Ectodermal cell (in vitro differentiated cells): Measurements from ENCODE around the gene TRMT1L.
A peak's percentile ranks its signal among the peaks of the same experiment; 100 is the strongest.

Source experiments
- H3K27ac ChIP-seq: 2 replicates; pipeline ENCODE4 v1.7.0; 2013; ENCODE audit warnings: mild to moderate bottlenecking, low read depth, low read length; ENCODE audit not compliant: insufficient read depth, poor library complexity, severe bottlenecking
- H3K27me3 ChIP-seq: 2 replicates; pipeline ENCODE4 v1.7.0; 2013; ENCODE audit warnings: mild to moderate bottlenecking, low read length; ENCODE audit not compliant: insufficient read depth, control insufficient read depth, poor library complexity, severe bottlenecking
- H3K36me3 ChIP-seq: one replicate; pipeline ENCODE4 v1.7.0; 2013; ENCODE audit warnings: low read length; ENCODE audit not compliant: control insufficient read depth, insufficient read depth
- H3K4me1 ChIP-seq: one replicate; pipeline ENCODE4 v1.7.0; 2013; ENCODE audit warnings: low read length; ENCODE audit not compliant: control insufficient read depth, insufficient read depth
- H3K4me3 ChIP-seq: 2 replicates; pipeline ENCODE4 v1.7.0; 2013; ENCODE audit warnings: low read depth, low read length, control low read depth; ENCODE audit not compliant: insufficient read depth
- H3K9me3 ChIP-seq: 2 replicates; pipeline ENCODE4 v1.7.0; 2013; ENCODE audit warnings: mild to moderate bottlenecking, low read length, moderate library complexity; ENCODE audit not compliant: control insufficient read depth
- WGBS, 2 experiments: methylation state at CpG; one replicate each; pipeline ENCODE4 v1.1.7; 2013; ENCODE audit warnings: missing lambda C conversion rate in 2 of 2; 5-methylcytosine and 5-hydroxymethylcytosine counted together

Gene TRMT1L

DNA sequence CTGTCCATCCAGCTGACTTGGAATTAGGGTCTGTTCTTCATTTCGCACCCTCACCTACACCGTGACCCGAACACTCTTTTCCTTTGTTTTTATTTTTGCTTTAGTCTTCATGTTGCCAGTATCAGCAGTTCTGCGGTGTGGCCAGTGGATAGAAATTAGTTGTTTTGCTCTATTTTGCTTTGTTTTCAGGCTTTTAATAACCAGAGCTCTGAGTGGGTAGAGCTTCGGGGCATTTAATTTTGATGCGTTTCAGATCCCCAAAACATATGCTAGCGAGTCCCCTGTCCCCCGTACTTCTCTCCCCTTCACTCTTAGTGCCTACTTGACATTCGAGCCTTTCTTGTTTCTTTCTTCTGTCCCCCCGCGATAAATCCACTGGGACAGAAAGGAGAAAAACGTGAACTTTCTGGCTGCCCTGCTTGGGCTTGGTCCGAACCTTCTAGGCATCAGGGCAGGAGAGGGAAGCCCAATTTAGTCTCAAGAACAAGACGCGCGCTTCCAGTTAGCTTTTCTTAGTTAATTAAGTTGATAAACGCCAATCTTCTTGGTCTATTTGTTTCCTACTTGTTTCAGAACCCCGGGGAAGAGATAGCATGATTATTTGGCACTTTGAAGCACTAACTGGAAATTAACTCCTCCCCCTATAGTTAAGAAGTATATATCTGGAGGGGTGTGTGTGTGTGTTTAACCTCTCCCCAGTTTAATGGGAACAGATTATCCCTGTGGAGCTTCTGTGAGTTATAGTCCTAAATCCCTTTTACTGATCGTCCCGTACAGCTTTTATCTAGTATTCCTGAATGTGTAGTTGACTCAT is 1.1 kb upstream of the TRMT1L start:
- Histone ChIP-seq H3K4me3 (peak overlapping the region; percentile 90), H3K27me3 (peaks cover 4% of the 10 kb centered on the region), H3K36me3 (no peaks in the 10 kb centered on the region), H3K4me1 (no peaks in the 10 kb centered on the region), H3K9me3 (no peaks in the 10 kb centered on the region), H3K27ac (no peak overlapping the region)
- 8 to 9% methylated on average over 18 to 20 of the region's 20 CpGs for WGBS, 2 experiments

- H3K9me3 ChIP-seq, result no peaks in the 10 kb centered on the region
- peak overlapping the region; percentile 92 for H3K27ac ChIP-seq
- H3K36me3 ChIP-seq, result no peaks in the 10 kb centered on the region
- H3K4me3 ChIP-seq, result peak overlapping the region; percentile 90
- no peaks in the 10 kb centered on the region for H3K4me1 ChIP-seq
- 0% methylated on average over 30 of the region's 30 CpGs for WGBS, 2 experiments
- peaks cover 4% of the 10 kb centered on the region for H3K27me3 ChIP-seq
These were observed 382 bp downstream of the TRMT1L start for GRCh38 chr1:185156288-185156853.

DNA sequence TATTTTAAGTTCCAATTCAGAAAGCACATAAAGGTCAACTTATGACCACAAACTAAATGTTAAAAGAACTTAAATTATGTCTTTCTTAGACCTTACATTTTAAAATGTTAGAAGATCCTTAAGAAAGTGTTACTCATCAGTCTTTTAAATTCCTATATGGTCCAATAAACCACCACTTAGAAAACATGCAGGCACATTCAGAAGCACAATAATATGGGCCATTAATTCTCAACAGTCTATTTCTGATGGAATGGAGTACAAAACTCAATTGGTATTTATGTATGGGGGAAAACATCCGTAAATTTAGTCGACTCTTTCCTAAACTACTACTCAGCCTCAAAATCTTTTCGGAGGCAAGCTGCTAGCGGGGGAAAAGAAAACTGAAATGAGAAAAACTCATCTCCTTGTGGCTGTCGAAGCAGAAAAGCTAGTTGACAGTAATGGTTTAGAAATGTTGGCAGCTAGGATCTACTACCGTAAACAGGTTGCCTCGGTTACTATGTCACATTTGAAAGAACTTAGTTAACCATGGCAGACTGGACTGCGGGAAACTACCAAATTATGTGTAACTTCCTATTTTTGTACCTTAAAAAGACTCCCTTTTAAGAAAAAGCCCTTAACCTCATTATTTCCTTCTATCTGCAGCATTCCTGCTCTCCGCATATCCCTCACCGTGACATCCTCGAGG is 1.0 kb downstream of the TRMT1L start:
- 27 to 38% methylated on average over 9 to 11 of the region's 11 CpGs for WGBS, 2 experiments
- H3K36me3 ChIP-seq, result no peaks in the 10 kb centered on the region
- peak overlapping the region; percentile 90 for H3K4me3 ChIP-seq
- H3K27me3 ChIP-seq, result peaks cover 4% of the 10 kb centered on the region
- no peaks in the 10 kb centered on the region for H3K4me1 ChIP-seq
- no peak overlapping the region for H3K27ac ChIP-seq
- no peaks in the 10 kb centered on the region for H3K9me3 ChIP-seq

GRCh38 chr1:185154912-185155513 is 1.7 kb downstream of the TRMT1L start:
- H3K27ac ChIP-seq, result no peak overlapping the region
- H3K27me3 ChIP-seq, result peaks cover 4% of the 10 kb centered on the region
- H3K36me3 ChIP-seq, result no peaks in the 10 kb centered on the region
- no peaks in the 10 kb centered on the region for H3K9me3 ChIP-seq
- WGBS, 2 experiments, result 60 to 88% methylated on average over 1 to 2 of the region's 2 CpGs
- no peaks in the 10 kb centered on the region for H3K4me1 ChIP-seq
- H3K4me3 ChIP-seq, result peak overlapping the region; percentile 90

GRCh38 chr1:185152187-185152767 is 4.5 kb downstream of the TRMT1L start:
- no peak overlapping the region for H3K4me3 ChIP-seq
- WGBS, 2 experiments, result 92 to 95% methylated on average over 2 of the region's 3 CpGs
- H3K27ac ChIP-seq, result no peak overlapping the region
- no peaks in the 10 kb centered on the region for H3K9me3 ChIP-seq
- H3K4me1 ChIP-seq, result no peaks in the 10 kb centered on the region
- no peaks in the 10 kb centered on the region for H3K27me3 ChIP-seq
- no peaks in the 10 kb centered on the region for H3K36me3 ChIP-seq

- Histone ChIP-seq H3K27ac (no peak overlapping the region), H3K36me3 (peaks cover 1% of the 10 kb centered on the region), H3K9me3 (no peaks in the 10 kb centered on the region), H3K4me3 (no peak overlapping the region), H3K27me3 (no peaks in the 10 kb centered on the region), H3K4me1 (no peaks in the 10 kb centered on the region)
- 90 to 92% methylated on average over 5 of the region's 5 CpGs for WGBS, 2 experiments
These were observed 5.5 kb downstream of the TRMT1L start for GRCh38 chr1:185151215-185151614.

DNA sequence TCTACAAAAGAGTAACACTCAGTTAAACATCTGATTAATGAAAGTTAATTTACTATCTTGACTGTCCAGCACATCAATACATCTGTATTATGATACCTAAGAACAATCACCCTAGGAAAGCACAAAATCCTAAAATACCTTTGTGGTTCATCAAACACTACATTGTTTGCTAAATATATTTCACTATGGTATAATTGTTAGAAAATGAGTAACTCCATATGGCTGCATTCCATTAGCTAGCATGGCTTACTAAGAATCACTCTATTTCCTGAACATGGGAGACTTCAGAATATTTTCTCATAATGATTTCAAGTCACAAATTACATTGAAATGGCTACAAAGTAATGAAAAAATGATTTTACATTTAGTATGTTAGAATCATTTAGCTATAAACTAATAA is 12.5 kb downstream of the TRMT1L start:
- H3K4me1 ChIP-seq, result no peaks in the 10 kb centered on the region
- peaks cover 3% of the 10 kb centered on the region for H3K36me3 ChIP-seq
- no peak overlapping the region for H3K27ac ChIP-seq
- H3K9me3 ChIP-seq, result no peaks in the 10 kb centered on the region
- H3K27me3 ChIP-seq, result no peaks in the 10 kb centered on the region
- no peak overlapping the region for H3K4me3 ChIP-seq

DNA sequence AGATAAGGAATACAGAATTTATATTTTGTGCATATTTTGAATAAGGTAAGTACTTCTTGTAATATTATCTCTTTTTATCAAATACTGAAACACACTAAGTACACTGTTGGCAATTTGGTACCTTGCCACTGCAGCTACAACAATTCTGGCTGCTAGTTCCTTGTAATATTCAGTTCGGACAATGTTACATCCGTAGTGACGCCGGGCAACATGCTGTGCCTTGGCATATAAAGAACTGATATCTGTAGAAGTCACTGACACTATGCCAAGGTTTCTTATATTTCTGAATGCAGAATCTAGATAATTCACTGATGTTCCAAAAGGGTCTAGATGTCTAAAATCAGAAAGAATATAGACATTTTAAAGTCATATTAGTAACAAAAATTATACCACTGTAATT is 17.5 kb downstream of the TRMT1L start:
- WGBS, 2 experiments, result 90 to 97% methylated on average over 4 of the region's 4 CpGs
- Histone ChIP-seq H3K4me3 (no peak overlapping the region), H3K9me3 (no peaks in the 10 kb centered on the region), H3K36me3 (peaks cover 7% of the 10 kb centered on the region), H3K27me3 (no peaks in the 10 kb centered on the region), H3K4me1 (no peaks in the 10 kb centered on the region), H3K27ac (no peak overlapping the region)

DNA sequence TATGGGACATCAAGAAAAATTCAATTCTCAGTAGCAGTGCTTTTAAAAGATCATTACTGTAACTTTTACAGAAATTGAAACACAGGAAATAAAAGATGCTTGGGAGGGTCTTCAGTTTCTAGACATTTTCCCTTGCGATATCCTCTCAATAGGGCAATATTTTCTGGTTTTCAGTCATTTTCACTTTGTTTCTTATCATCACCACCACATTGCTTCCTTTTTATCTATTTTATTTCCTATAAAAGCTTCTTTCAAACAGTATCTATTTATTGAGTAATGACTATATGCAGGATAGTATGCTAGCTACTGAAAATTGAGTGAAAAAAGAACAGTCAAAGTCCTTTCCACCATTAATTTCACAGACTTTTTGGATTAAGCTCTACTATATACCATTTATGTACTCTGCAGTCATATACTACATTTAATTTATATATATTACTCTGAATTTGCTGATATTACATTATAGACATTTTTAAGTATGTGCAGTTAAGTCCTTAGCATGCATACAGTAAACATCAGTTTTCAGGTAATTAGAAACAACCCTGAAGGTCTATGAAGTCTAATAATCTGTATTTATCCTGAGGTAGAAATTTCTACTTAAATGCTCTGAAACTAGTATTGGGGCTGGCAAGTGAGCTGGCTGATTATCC is 18.7 kb downstream of the TRMT1L start:
- peaks cover 13% of the 10 kb centered on the region for H3K36me3 ChIP-seq
- H3K27me3 ChIP-seq, result no peaks in the 10 kb centered on the region
- no peak overlapping the region for H3K27ac ChIP-seq
- H3K9me3 ChIP-seq, result no peaks in the 10 kb centered on the region
- 92 to 100% methylated on average over 1 of the region's 1 CpG for WGBS, 2 experiments
- no peaks in the 10 kb centered on the region for H3K4me1 ChIP-seq
- H3K4me3 ChIP-seq, result no peak overlapping the region
